ENCODE measurements around the gene HMCN1.

- TF ChIP-seq YY1 (IDR thresholded peaks at IDR 0.05; ENCODE audit: insufficient read depth, insufficient read length) = no peak
- TF ChIP-seq SUZ12 (IDR thresholded peaks at IDR 0.05; ENCODE audit: extremely low read depth, insufficient read depth, insufficient read length) = no peak
These were observed 262.0 kb downstream of the HMCN1 start for GRCh38 chr1:185996211-185996610.

All from NT2/D1 (cell line).